ENCODE measurements around the gene SFRP2.

GRCh38 chr4:153808175-153808574, 19.3 kb upstream of the SFRP2 start:
- TF ChIP-seq CTCF (IDR thresholded peaks at IDR 0.05) = no peak
- no peak for TF ChIP-seq POLR2A (IDR thresholded peaks at IDR 0.05)

All from breast epithelium (tissue), 3 donors.